Neuron (in vitro differentiated cells): ENCODE measurements around the gene BCAP31.
"Not testable (repeated sequence)": the region's sequence is repeated elsewhere in the genome, so short reads cannot be mapped to it uniquely, and the experiment has no call there.

Source experiments
- H2AFZ ChIP-seq: one replicate; pipeline ENCODE4 v1.6.1; 2013; ENCODE audit warnings: low read depth, mild to moderate bottlenecking, inconsistent platforms, low read length, moderate library complexity
- H3K27me3 ChIP-seq: one replicate; pipeline ENCODE4 v1.6.1; 2013; ENCODE audit warnings: low read length; ENCODE audit not compliant: insufficient read depth
- H3K36me3 ChIP-seq: one replicate; pipeline ENCODE4 v1.6.1; 2013; ENCODE audit warnings: low read length; ENCODE audit not compliant: insufficient read depth
- H3K4me1 ChIP-seq: one replicate; pipeline ENCODE4 v1.6.1; 2013; ENCODE audit warnings: low read length; ENCODE audit not compliant: insufficient read depth
- H3K4me3 ChIP-seq: 2 replicates; pipeline ENCODE4 v1.5.1; 2013; ENCODE audit warnings: mild to moderate bottlenecking, low read length, moderate library complexity
- H3K9me3 ChIP-seq: one replicate; pipeline ENCODE4 v1.6.1; 2013; ENCODE audit warnings: low read length

Gene BCAP31

DNA sequence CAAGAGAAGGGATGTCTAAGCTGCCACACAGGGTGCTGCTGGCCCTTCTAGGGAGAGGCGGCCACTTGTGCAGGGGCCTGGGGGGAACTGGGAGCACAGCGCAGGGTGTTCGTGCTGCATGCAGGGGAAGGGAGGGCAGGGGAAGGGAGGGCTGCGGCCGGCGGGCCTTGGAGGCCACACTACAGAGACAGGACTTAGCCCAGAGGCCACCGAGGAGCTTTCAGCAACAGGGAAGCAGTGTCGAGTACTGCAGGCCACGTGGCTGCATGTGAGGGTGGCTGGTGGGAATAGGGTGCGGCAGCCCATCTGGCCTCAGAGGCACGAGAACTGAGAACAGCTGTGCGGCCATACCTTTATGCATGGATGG lies 20.9 kb upstream of the BCAP31 start:
- H2AFZ ChIP-seq, H3K36me3 ChIP-seq, H3K4me3 ChIP-seq, H3K9me3 ChIP-seq, H3K4me1 ChIP-seq, H3K27me3 ChIP-seq: not testable (repeated sequence)

DNA sequence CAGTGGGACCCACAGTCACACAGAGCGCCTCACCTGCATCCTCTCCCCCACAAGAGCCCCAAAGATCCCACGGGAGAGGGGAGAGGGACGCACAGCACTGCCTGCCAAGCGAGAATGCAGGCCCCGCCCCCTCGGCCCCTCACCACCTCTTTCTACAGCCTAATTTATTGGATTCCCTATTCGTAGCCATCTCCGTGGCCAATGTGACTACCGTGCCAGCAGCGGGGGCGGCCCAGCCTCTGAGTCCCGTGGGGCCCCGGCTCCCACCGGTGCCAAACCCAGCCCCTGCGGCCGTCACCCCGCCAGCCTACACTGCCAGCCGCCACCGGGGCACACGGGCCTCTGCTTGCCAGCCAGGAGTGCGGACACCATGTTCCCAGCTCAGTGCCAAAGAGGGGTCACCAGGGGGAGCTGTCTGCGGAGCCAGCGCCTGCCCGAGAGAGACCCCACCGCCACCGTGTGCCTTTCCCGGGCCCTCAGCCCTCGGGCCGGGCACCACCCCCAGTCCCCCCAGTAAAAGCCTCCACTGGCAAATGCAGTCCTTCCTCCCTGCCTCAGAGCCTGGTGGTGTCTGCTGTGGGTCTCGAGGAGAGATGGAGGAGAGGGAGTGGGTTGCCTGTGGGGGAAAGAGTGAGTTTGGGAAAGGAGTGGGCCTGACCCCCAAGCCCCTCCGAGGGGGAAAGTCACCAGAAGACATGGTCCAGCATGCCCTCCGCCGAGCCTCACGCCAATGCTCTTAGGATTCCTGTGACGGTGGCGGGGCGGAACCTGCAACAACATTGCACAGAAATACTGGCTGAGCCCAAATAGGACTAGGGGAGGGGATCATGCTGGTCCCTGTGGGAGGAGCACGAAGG lies 20.3 kb upstream of the BCAP31 start:
- no peak overlapping the region for H3K4me3 ChIP-seq

DNA sequence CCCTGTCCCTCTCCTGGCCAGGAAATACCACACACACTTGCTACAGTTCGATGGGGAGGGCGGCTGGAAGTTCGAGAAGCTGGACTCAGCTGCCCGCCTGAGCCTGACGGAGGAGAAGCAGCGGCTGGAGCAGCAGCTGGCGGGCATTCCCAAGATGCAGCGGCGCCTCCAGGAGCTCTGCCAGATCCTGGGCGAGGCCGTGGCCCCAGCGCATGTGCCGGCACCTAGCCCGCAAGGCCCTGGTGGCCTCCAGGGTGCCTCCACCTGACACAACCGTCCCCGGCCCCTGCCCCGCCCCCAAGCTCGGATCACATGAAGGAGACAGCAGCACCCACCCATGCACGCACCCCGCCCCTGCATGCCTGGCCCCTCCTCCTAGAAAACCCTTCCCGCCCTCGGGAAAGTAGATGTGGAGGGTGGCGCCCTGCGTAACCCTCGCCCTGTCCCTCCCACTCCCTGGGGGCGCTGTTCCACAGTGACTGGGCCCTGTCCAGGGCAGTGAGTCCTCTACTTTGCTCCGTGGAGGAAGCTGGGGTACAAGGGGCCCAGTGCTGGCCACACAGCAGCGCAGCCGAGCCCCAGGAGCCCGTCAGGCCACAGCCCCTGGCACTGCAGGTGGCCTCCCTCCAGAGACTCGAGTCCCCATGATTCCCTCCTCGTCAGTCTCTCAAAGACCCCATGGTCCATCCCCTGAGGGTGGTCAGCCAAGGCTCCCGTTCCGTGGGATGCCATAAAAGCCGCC lies 19.5 kb upstream of the BCAP31 start:
- not testable (repeated sequence) for H3K4me1 ChIP-seq, H3K9me3 ChIP-seq, H3K27me3 ChIP-seq, H3K36me3 ChIP-seq, H2AFZ ChIP-seq, H3K4me3 ChIP-seq

More for the DNA sequence above, 20.3 kb upstream of the BCAP31 start:
- Histone ChIP-seq H2AFZ (no peak overlapping the region), H3K4me1 (no peaks in the 10 kb centered on the region), H3K36me3 (no peaks in the 10 kb centered on the region), H3K27me3 (peaks cover 3% of the 10 kb centered on the region), H3K9me3 (no peaks in the 10 kb centered on the region)

DNA sequence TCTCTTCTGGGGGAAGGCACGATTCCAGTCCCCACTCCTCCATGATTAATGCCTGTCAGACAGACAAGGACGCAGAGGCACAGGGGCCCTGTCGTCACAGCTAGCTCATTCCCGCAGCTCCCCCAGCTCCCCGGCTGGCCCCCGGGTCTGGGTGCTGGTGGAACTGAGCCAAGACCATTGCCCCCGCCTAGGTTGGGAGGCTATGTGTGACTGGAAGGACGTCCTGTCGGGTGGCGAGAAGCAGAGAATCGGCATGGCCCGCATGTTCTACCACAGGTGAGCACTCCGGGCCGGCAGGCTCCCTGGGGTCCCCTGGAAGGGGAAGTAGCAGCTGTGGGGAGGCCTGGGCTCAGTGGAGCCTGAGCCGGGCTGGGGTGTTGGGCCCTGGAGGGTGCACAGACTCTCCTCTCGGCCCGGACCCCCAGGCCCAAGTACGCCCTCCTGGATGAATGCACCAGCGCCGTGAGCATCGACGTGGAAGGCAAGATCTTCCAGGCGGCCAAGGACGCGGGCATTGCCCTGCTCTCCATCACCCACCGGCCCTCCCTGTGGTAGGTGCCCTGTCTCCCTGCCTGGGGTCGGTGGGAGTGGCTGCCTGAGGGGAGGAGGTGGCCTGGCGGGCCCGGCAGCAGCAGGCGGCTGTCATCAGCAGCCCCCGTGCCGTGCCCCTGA lies 18.7 kb upstream of the BCAP31 start:
- H3K4me3 ChIP-seq, H3K27me3 ChIP-seq, H2AFZ ChIP-seq, H3K4me1 ChIP-seq, H3K36me3 ChIP-seq, H3K9me3 ChIP-seq: not testable (repeated sequence)

- not testable (repeated sequence) for H3K4me1 ChIP-seq, H3K36me3 ChIP-seq, H3K4me3 ChIP-seq, H2AFZ ChIP-seq, H3K9me3 ChIP-seq, H3K27me3 ChIP-seq
Observed at GRCh38 chrX:153742111-153742510, 17.9 kb upstream of the BCAP31 start.

- no peak overlapping the region for H3K4me3 ChIP-seq
- no peaks in the 10 kb centered on the region for H3K9me3 ChIP-seq
- no peaks in the 10 kb centered on the region for H3K4me1 ChIP-seq
- H3K36me3 ChIP-seq, result no peaks in the 10 kb centered on the region
- H3K27me3 ChIP-seq, result peaks cover 3% of the 10 kb centered on the region
- no peak overlapping the region for H2AFZ ChIP-seq
Observed at GRCh38 chrX:153741446-153741845, 17.3 kb upstream of the BCAP31 start.

DNA sequence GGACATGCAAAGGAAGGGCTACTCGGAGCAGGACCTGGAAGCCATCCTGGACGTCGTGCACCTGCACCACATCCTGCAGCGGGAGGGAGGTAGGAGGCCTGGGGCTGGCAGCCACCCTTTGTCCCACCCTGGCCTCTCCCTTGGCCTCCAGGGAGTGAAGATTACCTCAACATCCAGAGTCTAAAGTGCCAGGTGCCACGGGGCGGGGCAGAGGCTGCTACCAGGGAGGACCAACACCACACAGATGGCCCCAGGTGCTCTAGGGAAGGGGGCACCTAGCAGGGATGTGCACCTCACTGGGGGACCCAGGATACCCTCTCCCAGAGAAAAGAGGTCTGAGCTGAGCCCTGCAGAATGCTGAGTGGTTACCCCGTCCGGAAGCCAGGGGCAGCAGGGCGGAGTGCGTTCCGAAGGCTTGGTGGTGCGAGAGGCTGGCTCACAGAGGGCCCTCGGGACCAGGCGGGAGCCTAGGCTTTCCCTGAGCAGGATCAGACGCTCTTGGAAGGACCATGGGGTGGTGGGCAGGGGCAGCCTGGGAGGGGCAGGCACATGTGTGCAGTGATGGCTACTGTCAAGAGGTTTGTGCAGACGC lies 16.5 kb upstream of the BCAP31 start:
- Histone ChIP-seq H3K4me1 (no peaks in the 10 kb centered on the region), H3K27me3 (peaks cover 3% of the 10 kb centered on the region), H3K36me3 (no peaks in the 10 kb centered on the region), H3K4me3 (no peak overlapping the region), H2AFZ (no peak overlapping the region), H3K9me3 (no peaks in the 10 kb centered on the region)

GRCh38 chrX:153739754-153740486 lies 15.7 kb upstream of the BCAP31 start:
- no peaks in the 10 kb centered on the region for H3K4me1 ChIP-seq
- no peak overlapping the region for H3K4me3 ChIP-seq
- H3K9me3 ChIP-seq, result no peaks in the 10 kb centered on the region
- H3K27me3 ChIP-seq, result peaks cover 3% of the 10 kb centered on the region
- no peak overlapping the region for H2AFZ ChIP-seq
- no peaks in the 10 kb centered on the region for H3K36me3 ChIP-seq

DNA sequence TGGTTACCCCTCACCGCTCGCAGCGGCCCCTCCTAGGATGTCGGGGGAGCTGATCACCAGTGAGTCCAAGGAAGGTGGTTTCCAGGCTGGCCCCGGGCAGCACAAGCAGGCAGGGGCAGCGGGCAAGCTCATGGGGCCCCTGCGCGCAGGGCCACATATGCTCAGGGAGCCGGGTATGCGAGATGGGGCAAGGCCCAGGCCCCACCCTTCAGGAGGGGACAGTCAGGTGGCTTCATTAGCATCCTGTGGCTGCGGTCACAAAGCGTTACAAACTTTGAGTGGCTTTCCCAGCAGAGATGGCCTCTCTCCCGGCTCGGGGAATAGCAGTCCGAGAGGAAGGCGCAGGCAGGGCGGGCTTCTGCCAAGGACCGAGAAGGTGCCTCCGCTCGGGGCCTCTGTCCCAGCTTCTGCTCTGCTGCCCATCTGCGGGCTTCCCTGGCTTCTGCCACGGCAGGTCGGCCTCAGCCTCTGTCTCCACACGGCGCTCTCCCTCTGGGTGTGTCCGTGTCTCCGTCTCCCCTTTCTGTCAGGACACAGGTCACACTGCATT lies 13.9 kb upstream of the BCAP31 start:
- no peaks in the 10 kb centered on the region for H3K4me1 ChIP-seq
- H3K9me3 ChIP-seq, result no peaks in the 10 kb centered on the region
- H3K4me3 ChIP-seq, result no peak overlapping the region
- H3K27me3 ChIP-seq, result peaks cover 3% of the 10 kb centered on the region
- no peaks in the 10 kb centered on the region for H3K36me3 ChIP-seq
- H2AFZ ChIP-seq, result no peak overlapping the region

DNA sequence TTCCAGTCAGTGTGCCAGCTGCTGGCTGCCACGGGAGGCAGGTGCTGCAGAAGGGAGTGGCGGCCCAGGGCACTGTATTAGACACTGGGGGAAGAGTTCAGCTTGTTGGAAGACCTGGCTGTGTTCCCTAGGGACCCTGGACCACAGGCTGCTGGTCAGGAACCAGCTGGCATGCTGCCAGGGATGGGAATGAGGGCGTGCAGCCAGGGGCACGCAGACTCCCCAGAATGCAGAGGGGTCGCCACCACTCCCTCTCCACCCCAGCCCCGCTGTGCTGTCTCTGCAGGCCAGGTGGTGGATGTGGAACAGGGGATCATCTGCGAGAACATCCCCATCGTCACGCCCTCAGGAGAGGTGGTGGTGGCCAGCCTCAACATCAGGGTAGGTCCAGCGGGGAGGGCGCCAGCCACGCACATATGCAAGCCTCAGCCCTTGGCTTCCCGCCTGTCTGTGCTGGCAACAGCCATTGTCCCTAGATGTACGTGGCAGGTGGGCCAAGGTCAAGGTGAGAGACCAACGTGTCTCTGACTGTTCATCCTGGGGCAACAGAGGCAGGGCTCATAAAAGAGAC lies 12.8 kb upstream of the BCAP31 start:
- no peaks in the 10 kb centered on the region for H3K4me1 ChIP-seq
- peaks cover 4% of the 10 kb centered on the region for H3K9me3 ChIP-seq
- peaks cover 3% of the 10 kb centered on the region for H3K27me3 ChIP-seq
- no peak overlapping the region for H3K4me3 ChIP-seq
- H3K36me3 ChIP-seq, result no peaks in the 10 kb centered on the region
- no peak overlapping the region for H2AFZ ChIP-seq

GRCh38 chrX:153736071-153736820 lies 12.1 kb upstream of the BCAP31 start:
- Histone ChIP-seq H3K4me3 (no peak overlapping the region), H3K4me1 (no peaks in the 10 kb centered on the region), H2AFZ (no peak overlapping the region), H3K36me3 (no peaks in the 10 kb centered on the region), H3K27me3 (peaks cover 3% of the 10 kb centered on the region), H3K9me3 (peaks cover 4% of the 10 kb centered on the region)

DNA sequence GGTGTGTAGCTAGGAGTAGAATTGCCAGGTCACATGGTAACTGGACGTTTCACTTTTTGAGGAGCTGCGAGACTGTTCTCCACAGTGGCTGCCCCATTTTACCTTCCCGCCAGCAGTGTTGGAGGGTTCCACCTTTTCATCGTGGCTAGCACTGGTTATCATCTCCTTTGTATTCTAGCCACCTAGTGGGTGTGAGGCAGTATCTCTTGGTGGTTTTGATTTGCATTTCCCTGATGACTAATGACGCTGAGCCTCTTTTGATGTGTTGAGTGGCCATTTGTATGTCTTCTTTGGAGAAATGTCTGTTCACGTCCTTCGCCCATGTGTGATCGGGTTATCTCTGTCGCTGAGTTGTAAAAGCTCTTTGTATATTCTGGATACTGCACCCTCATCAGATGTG lies 11.1 kb upstream of the BCAP31 start:
- no peaks in the 10 kb centered on the region for H3K36me3 ChIP-seq
- H3K9me3 ChIP-seq, result peaks cover 6% of the 10 kb centered on the region
- no peaks in the 10 kb centered on the region for H3K4me1 ChIP-seq
- peaks cover under 1% of the 10 kb centered on the region for H3K27me3 ChIP-seq
- H2AFZ ChIP-seq, result no peak overlapping the region
- no peak overlapping the region for H3K4me3 ChIP-seq
